HG02571 (cell line): Measurements from ENCODE around the gene LRBA.

Source experiments
- ATAC-seq: cut with Tn5 transposase; IDR thresholded peaks from one replicate; pipeline ENCODE4 v1.9.1; 2021; ENCODE audit warnings: mild to moderate bottlenecking, moderate library complexity; ENCODE audit not compliant: unreplicated experiment

The LRBA gene

GRCh38 chr4:150816491-150816890, 198.6 kb downstream of the LRBA start:
- no peak for ATAC-seq

- no peak for ATAC-seq
Observed at GRCh38 chr4:150814873-150815272, 200.2 kb downstream of the LRBA start.

DNA sequence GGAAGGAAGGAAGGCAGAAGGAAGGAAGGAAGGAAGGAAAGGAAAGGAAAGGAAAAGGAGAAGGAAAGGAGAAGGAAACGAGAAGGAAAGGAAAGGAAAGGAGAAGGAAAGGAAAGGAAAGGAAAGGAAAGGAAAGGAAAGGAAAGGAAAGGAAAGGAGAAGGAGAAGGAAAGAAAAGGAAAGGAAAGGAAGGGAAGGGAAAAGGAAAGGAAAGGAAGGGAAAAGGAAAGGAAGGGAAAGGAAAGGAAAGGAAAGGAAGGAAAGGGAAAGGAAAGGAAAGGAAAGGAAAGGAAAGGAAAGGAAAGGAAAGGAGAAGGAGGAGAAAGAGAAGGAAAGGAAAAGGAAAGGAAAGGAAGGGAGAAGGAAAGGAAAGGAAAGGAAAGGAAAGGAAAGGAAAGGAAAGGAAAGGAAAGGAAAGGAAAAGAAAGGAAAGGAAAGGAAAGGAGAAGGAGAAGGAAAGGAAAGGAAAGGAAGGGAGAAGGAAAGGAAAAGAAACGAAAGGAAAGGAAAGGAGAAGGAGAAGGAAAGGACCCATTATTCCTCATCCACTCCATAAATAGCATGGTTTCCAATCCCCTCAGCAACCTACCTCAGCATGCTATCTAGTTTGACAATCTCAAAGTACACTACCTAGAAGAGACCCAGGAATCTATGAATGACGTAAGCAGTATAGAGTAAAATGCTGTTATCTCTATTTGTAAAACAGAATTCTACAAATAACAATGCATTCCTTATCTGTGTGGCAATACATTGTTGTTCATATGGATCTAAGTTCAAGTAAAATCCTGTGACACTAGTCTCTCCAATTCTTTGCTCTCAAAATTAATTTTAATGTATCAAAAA, 209.7 kb downstream of the LRBA start:
- no peak for ATAC-seq

DNA sequence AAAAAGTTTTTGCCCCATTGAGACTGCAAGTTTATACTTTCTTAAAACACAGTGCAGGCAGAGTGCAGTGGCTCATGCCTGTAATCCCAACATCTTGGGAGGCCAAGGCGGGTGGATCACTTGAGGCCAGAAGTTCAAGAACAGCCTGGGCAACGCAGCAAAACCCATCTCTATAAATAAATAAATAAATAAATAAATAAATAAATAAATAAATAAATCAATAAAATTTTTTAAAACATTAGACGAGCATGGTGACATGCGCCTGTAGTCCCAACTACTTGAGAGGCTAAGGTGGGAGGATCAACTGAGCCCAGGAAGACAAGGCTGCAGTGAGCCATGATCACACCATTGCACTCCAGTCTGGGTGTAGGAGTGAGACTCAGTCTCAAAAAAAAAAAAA, 213.3 kb downstream of the LRBA start:
- ATAC-seq = no peak

DNA sequence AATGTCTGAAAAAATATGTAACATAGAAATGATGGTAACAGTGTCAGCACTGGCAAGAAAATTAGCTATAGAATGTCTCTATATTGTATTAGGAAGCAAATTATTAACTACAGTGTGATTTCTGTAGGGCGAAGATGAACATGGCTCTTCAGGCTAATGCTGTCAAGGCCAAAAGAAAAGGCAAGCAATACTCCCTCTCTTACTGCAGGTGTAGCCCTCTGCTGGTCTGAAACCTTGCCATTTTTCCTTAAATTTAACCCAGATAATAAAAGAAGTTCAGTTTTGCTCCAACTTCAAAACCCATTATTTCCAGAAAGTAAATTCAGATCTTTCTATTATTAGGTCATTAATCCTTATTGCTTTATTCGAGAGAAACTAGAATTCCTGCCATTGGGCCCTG, 215.9 kb downstream of the LRBA start:
- ATAC-seq = no peak

GRCh38 chr4:150794706-150795105, 220.4 kb downstream of the LRBA start:
- ATAC-seq = no peak

DNA sequence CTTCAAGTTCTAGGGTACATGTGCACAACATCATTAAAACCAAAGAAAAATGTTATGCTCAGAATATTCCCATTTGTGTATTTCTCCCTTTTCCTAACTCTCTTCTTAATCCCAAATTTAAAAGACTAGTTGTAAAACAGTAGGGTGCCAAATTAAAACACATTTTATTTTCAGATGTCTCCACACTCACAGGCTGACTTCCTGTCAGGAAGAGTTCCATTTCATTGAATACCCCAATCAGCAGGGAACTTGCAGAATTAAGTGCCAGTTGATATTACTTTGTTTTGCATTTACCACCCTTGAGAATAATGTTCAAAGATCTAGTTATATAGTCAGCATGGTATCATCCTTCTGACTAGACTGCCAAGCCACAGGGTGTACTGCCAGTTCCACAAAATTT, 225.2 kb downstream of the LRBA start:
- no peak for ATAC-seq

GRCh38 chr4:150784939-150785338, 230.1 kb downstream of the LRBA start:
- ATAC-seq = no peak

DNA sequence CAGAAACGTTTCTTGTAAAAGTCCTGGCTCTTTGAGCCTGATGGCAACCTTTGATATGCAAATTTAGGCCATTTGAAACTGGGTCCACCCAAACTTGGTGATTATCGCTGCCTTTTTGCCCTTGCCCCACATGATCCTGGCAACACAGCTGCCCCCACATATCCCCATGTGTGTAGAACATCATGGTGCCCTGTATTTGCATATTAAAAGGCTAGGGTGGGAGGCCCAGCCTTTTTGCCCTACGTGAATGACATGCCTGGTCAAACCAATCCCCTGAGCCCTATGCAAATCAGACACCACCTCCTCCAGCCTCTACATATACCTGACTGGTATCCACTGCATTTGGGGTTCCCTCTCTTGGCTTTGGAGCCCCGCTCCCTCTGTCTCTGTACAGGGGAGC, 230.8 kb downstream of the LRBA start:
- ATAC-seq = no peak

- ATAC-seq = no peak
Observed at GRCh38 chr4:150782921-150783320, 232.2 kb downstream of the LRBA start.

GRCh38 chr4:150782311-150782710, 232.8 kb downstream of the LRBA start:
- ATAC-seq = no peak

- no peak for ATAC-seq
Observed at GRCh38 chr4:150781191-150781590, 233.9 kb downstream of the LRBA start.

DNA sequence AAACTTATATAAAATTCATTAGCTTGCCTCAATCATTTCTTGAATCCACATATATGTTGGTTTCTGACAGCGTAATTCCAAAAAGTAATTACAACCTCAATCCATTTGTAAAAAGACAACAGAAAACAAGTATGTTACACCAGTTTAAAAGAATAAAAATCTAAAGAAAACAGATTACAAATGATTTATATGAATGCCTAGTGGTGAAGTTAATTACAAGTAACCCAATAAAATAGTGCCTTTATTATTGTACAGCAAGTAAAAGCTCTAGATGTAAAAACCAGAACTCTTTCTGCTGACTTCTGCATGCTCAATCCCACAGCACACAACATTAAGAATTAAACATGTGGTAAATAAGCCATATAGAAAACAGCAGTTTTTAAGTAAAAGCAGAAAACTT, 235.4 kb downstream of the LRBA start:
- ATAC-seq = no peak

GRCh38 chr4:150773729-150774449, 241.2 kb downstream of the LRBA start:
- no peak for ATAC-seq

DNA sequence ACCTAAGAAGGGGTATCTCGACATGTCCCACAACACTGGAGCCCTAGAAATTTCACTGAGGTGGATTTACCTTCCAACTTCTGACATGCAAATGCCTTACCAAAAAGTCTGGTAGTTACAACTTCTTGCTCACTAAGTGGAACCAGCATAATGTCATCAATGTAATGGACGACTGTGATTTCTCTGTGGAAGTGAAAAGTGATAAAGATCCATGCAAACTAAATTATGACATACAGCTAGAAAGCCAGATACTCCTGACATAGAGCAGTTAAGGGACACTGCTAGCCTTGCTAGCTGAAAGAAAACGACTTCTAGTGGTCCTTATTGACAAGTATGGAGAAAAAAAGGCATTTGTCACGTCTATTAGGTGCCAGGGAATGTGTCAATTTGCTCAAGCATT, 242.1 kb downstream of the LRBA start:
- no peak for ATAC-seq

DNA sequence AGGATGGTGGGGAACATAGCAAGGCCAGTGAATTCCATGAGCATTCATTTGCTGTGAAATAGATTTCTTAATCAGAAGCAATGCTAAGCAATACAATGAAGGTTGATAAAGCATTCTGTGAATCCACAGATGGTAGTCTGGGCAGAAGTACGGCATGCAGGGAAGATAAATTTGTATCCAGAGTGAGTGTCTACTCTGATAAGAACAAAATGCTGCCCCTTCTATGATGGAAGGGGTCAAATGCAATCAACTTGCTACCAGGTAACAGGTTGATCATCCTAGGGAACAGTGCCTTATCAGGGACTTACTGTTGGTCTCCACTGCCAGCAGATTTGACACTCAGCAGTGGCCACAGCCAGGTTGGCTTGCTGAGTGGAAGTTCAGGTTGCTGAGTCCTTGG, 243.7 kb downstream of the LRBA start:
- no peak for ATAC-seq

DNA sequence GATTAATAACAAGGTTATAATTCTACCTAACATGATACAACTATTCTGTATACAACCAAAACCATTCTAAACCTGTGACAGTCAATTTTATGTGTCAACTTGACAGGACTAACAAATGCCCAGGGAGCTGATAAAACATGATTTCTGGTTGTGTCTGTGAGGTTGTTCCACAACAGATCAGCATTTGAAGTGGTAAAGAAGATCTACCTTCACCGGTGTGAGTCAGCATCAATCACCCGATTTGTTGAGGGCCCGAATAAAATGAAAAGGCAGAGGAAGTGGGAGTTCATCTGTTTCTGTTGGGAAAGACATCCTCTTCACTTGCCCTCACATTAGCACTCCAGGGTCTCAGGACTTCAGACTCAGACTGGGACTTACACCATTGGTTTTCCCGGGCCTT, 245.2 kb downstream of the LRBA start:
- no peak for ATAC-seq

DNA sequence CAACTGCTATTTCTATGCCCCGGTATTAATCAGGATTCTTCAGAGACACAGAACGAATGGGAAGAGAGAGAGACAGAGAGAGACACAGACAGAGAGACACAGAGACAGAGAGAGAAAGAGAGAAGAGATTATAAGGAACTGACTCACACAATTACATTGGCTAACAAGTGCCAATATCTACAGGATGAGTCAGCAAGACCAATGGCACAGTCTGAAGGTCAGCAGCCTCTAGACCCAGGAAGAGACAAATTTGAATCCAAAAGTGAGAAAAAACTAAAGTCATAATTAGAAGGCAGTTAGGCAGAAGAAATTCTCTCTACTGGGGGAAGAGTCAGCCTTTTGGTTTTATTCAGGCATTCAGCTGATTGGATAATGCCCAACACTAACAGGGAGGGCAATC, 245.8 kb downstream of the LRBA start:
- ATAC-seq = no peak

DNA sequence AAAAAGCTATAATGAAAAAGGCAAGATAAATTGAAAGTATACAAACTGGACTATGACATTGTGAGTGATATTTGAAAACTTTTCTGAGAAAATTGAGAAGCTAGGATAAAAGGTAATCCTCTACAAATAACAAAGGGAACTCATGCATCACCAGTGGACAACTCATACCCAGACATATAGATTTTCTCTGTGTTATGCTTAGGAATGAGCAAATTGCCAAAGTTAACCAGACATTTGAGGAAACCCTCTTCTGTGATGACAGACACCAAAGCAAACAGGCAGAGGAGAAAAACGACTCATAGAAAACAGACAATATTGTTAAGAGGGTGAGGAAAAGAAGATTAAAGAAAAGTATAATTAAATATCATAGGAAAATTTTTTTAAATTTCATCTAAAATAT, 246.6 kb downstream of the LRBA start:
- ATAC-seq = no peak

DNA sequence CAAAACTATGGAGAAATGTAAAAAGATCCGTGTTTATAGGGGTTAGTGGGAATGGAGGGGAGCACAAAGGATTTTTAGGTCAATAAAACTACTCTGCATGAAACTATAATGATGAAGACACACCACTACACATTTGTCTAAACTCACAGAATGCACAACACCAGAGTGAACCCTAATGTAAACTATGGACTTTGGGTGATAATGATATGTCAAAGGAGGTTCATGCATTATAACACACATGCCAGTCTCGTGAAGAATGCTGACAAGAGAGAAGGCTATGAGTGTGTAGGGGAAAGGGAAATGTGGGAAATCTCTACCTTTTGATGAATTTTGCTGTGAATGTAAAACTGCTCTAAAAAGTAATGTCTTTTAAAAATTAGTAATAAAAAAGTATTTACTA, 249.9 kb downstream of the LRBA start:
- no peak for ATAC-seq

DNA sequence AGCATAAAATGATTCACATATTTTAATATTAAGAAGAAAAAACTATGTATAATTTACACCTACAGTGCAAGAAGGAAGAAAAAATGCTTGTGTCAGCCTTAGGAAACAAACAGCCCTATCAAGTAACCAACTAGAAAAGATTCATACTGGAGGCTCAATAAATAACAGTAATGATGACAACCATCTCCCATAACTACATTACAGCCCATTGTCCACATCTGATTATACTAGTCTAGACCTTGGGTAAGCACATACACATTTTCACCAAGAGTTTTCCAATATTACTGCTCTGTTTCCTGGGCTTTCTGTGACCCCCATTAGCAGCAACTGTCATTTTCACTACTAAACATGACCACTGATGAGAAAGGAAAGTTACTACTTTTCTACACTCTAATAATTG, 263.4 kb downstream of the LRBA start:
- ATAC-seq = no peak

- ATAC-seq = no peak
Observed at GRCh38 chr4:150750824-150751223, 264.3 kb downstream of the LRBA start.
